H1 (cell line): ENCODE measurements around the gene CST4. TPM values are rescaled to one million over a fixed set of nuclear protein-coding genes. Genes with fewer than 3 reads are reported as not detected.

Source experiments
- CTCF ChIA-PET: fragments of 300-600 bp; sonication (Branson Sonifier 250); formaldehyde crosslinking; loops from one replicate; lab custom pipeline; 2021; ENCODE audit not compliant: partially characterized antibody; lab: Charles Lee
- POLR2A ChIA-PET: fragments of 300-600 bp; sonication (Branson Sonifier 250); formaldehyde crosslinking; loops from one replicate; lab custom pipeline; 2021; ENCODE audit warnings: inconsistent platforms; ENCODE audit not compliant: partially characterized antibody; lab: Charles Lee
- DNase-seq, 2 experiments: peaks; one replicate each; pipeline versions ENCODE4 v3.0.0 to v3.0.0-alpha.2; 2010 to 2022; ENCODE audit warnings: low spot score in 2 of 2, low read depth in 1 of 2, mixed read lengths in 1 of 2
- FAIRE-seq: peaks from 2 replicates; lab custom pipeline; 2011; peaks lifted over from hg19 to GRCh38; lab: Jason Lieb, UNC
- H2AFZ ChIP-seq: 2 replicates; pipeline ENCODE4 v1.8.1; 2012; ENCODE audit warnings: low read length, inconsistent platforms
- H2AK5ac ChIP-seq: 2 replicates; pipeline ENCODE4 v1.6.1; 2013; ENCODE audit warnings: low read depth, low read length
- H2BK120ac ChIP-seq: replicated peaks from 2 replicates; pipeline ENCODE3; 2013; ENCODE audit warnings: low read depth, low read length, inconsistent platforms
- H2BK12ac ChIP-seq: 2 replicates; pipeline ENCODE4 v1.6.1; 2013; ENCODE audit warnings: low read depth, low read length
- H2BK15ac ChIP-seq: 2 replicates; pipeline ENCODE4 v1.6.1; 2013; ENCODE audit warnings: low read length
- H2BK20ac ChIP-seq: 2 replicates; pipeline ENCODE4 v1.6.1; 2013; ENCODE audit warnings: low read length
- H2BK5ac ChIP-seq: 2 replicates; pipeline ENCODE4 v1.6.1; 2013; ENCODE audit warnings: low read depth, low read length
- H3K14ac ChIP-seq: 2 replicates; pipeline ENCODE4 v1.6.1; 2013; ENCODE audit warnings: inconsistent platforms; ENCODE audit not compliant: insufficient read length
- H3K18ac ChIP-seq: 2 replicates; pipeline ENCODE4 v1.6.1; 2013; ENCODE audit warnings: low read length; ENCODE audit errors: extremely low read depth
- H3K23ac ChIP-seq: 2 replicates; pipeline ENCODE4 v1.6.1; 2013; ENCODE audit warnings: inconsistent platforms; ENCODE audit not compliant: insufficient read length
- H3K23me2 ChIP-seq: 2 replicates; pipeline ENCODE4 v1.6.1; 2013; ENCODE audit warnings: low read depth, low read length
- H3K27ac ChIP-seq: 2 replicates; pipeline ENCODE4 v1.6.1; 2011; ENCODE audit warnings: low read depth, low read length, inconsistent platforms
- H3K27me3 ChIP-seq, 4 experiments: replicated peaks in 1 of 4; 1 replicate in 1 of 4; 2 replicates in 3 of 4; pipeline versions ENCODE4 v1.6.1 to v1.8.1; 2011 to 2013; ENCODE audit warnings: low read length in 3 of 4, mild to moderate bottlenecking in 3 of 4, inconsistent platforms in 2 of 4, mixed read lengths in 2 of 4, moderate library complexity in 1 of 4; ENCODE audit not compliant: control insufficient read depth in 3 of 4, insufficient read depth in 3 of 4; ENCODE audit errors: extremely low read depth in 1 of 4
- H3K36me3 ChIP-seq, 4 experiments: 2 replicates each; pipeline versions ENCODE4 v1.6.1 to v1.8.1; 2011 to 2013; ENCODE audit warnings: mild to moderate bottlenecking in 4 of 4, low read length in 3 of 4, moderate library complexity in 2 of 4, control low read depth in 1 of 4, inconsistent platforms in 1 of 4; ENCODE audit not compliant: insufficient read depth in 4 of 4, control insufficient read depth in 2 of 4
- H3K4ac ChIP-seq: replicated peaks from 2 replicates; pipeline ENCODE3; 2013; ENCODE audit warnings: low read length, low read depth, mixed read lengths, inconsistent platforms; ENCODE audit not compliant: insufficient read length
- H3K4me1 ChIP-seq, 4 experiments: replicated peaks in 1 of 4; 1 replicate in 1 of 4; 2 replicates in 3 of 4; pipeline versions ENCODE4 v1.6.1 to v1.8.1; 2011 to 2013; ENCODE audit warnings: low read length in 3 of 4, inconsistent platforms in 2 of 4, mixed read lengths in 1 of 4; ENCODE audit not compliant: insufficient read depth in 4 of 4, control insufficient read depth in 3 of 4
- H3K4me2 ChIP-seq, 2 experiments: 2 replicates each; pipeline versions ENCODE4 v1.6.1 to v1.8.1; 2011 to 2013; ENCODE audit warnings: low read depth in 2 of 2, low read length in 2 of 2, control low read depth in 1 of 2, inconsistent platforms in 1 of 2, mild to moderate bottlenecking in 1 of 2; ENCODE audit not compliant: insufficient read depth in 1 of 2
- H3K4me3 ChIP-seq, 4 experiments: fragments of 200-600, 300-600 bp in 1 of 4; sonication (generic), shearing (Covaris generic), sonication (Bioruptor Twin) in 1 of 4; 2 replicates each; pipeline versions ENCODE4 v1.5.1 to v1.8.1; 2011 to 2016; ENCODE audit warnings: low read length in 4 of 4, low read depth in 3 of 4, control low read depth in 2 of 4, inconsistent platforms in 2 of 4, mild to moderate bottlenecking in 2 of 4, mixed read lengths in 1 of 4, moderate library complexity in 1 of 4; ENCODE audit not compliant: insufficient read depth in 2 of 4; ENCODE audit errors: extremely low read depth in 1 of 4
- H3K56ac ChIP-seq: replicated peaks from 2 replicates; pipeline ENCODE3; 2013; ENCODE audit warnings: low read depth, mild to moderate bottlenecking, mixed read lengths, low read length, inconsistent platforms; ENCODE audit not compliant: insufficient read length
- H3K79me1 ChIP-seq: 2 replicates; pipeline ENCODE4 v1.6.1; 2013; ENCODE audit warnings: low read depth, low read length, control low read depth
- H3K79me2 ChIP-seq, 2 experiments: 2 replicates each; pipeline versions ENCODE4 v1.6.1 to v1.8.1; 2012 to 2013; ENCODE audit warnings: low read length in 2 of 2, mild to moderate bottlenecking in 2 of 2, inconsistent platforms in 1 of 2; ENCODE audit not compliant: insufficient read depth in 2 of 2, control insufficient read depth in 1 of 2
- H3K9ac ChIP-seq, 4 experiments: replicated peaks in 1 of 4; 1 replicate in 1 of 4; 2 replicates in 3 of 4; pipeline versions ENCODE4 v1.6.1 to v1.8.1; 2011 to 2013; ENCODE audit warnings: low read depth in 3 of 4, low read length in 3 of 4, control low read depth in 2 of 4, mild to moderate bottlenecking in 2 of 4, moderate library complexity in 2 of 4, inconsistent platforms in 1 of 4; ENCODE audit errors: extremely low read depth in 1 of 4
- H3K9me3 ChIP-seq, 2 experiments: 2 replicates each; pipeline versions ENCODE4 v1.6.1 to v1.8.1; 2012 to 2013; ENCODE audit warnings: mild to moderate bottlenecking in 2 of 2, moderate library complexity in 2 of 2, control low read depth in 1 of 2, inconsistent platforms in 1 of 2, low read depth in 1 of 2, low read length in 1 of 2, mixed read lengths in 1 of 2; ENCODE audit not compliant: insufficient read depth in 2 of 2
- H4K20me1 ChIP-seq, 2 experiments: replicated peaks in 1 of 2; 2 replicates each; pipeline versions ENCODE3 to v1.8.1; 2011 to 2013; ENCODE audit warnings: inconsistent platforms in 2 of 2, low read length in 2 of 2, mild to moderate bottlenecking in 1 of 2; ENCODE audit not compliant: insufficient read depth in 2 of 2, control insufficient read depth in 1 of 2
- H4K5ac ChIP-seq: 2 replicates; pipeline ENCODE4 v1.6.1; 2013; ENCODE audit warnings: low read length, low read depth, mixed read lengths, inconsistent platforms; ENCODE audit not compliant: insufficient read length
- H4K8ac ChIP-seq: 2 replicates; pipeline ENCODE4 v1.8.0; 2013; ENCODE audit warnings: mild to moderate bottlenecking, moderate library complexity, low read length, inconsistent platforms; ENCODE audit not compliant: insufficient read depth; ENCODE audit errors: extremely low read depth
- H4K91ac ChIP-seq: replicated peaks from 2 replicates; pipeline ENCODE3; 2013; ENCODE audit warnings: low read length, mixed read lengths, inconsistent platforms; ENCODE audit not compliant: insufficient read length
- RAD21 ChIP-seq, 2 experiments: IDR thresholded peaks in 1 of 2; conservative IDR thresholded peaks in 1 of 2; 2 replicates each; pipeline ENCODE4 v1.6.1; 2011; ENCODE audit warnings: low read depth in 2 of 2, low read length in 2 of 2, improper control_type of control experiment in 1 of 2, inconsistent platforms in 1 of 2, mild to moderate bottlenecking in 1 of 2, moderate library complexity in 1 of 2
- TAF1 ChIP-seq: IDR thresholded peaks from 2 replicates; pipeline ENCODE4 v1.6.1; 2011; ENCODE audit warnings: mild to moderate bottlenecking, low read depth, low read length
- WGBS, 2 experiments: shearing (Covaris generic) in 1 of 2; methylation state at CpG; one replicate each; pipeline versions ENCODE4 v1.1.6 to v1.1.7; 2013 to 2015; ENCODE audit warnings: low lambda C conversion rate in 2 of 2, mixed read lengths in 2 of 2, inconsistent platforms in 1 of 2, low coverage in 1 of 2, missing lambda C conversion rate in 1 of 2; ENCODE audit not compliant: insufficient replicate concordance in 2 of 2, insufficient coverage in 1 of 2, insufficient read length in 1 of 2; ENCODE audit errors: extremely low coverage in 1 of 2, missing lambda C conversion rate in 1 of 2; 5-methylcytosine and 5-hydroxymethylcytosine counted together
- polyA plus RNA-seq, 7 experiments: library from polyadenylated mRNA; depleted of rRNA in 3 of 7; stranded (reverse) in 5 of 7; unstranded in 2 of 7; fragments of >200 nt in 5 of 7; fragments of 200-250 nt in 2 of 7; gene quantifications; 1 replicate in 5 of 7; 2 replicates in 1 of 7; 4 replicates in 1 of 7; pipeline versions ENCODE4 v1.2.1 to v1.2.3, GENCODE V29; 2011 to 2013; ENCODE audit warnings: missing spikeins in 2 of 7, mixed read lengths in 2 of 7
- total RNA-seq: library from RNA; stranded (reverse); fragmentation: NEBNext Ultra II Directional; extraction: Animal tissue kit (Norgen Biotek cat#: 25700); gene quantifications from 2 replicates; pipeline ENCODE4 v1.2.1, GENCODE V29; 2021

CST4 gene
- total and polyA plus RNA-seq, 2 of the 8 experiments (the other 6 are each of a cell fraction or from before 2014, with no cell fraction given): not detected

- Histone ChIP-seq H2BK15ac (no peak overlapping the region), H3K27ac (no peak overlapping the region), H3K23me2 (no peaks in the 10 kb centered on the region), H3K56ac (no peak overlapping the region), H2BK12ac (no peak overlapping the region), H2BK5ac (no peak overlapping the region), H3K79me2 (no peaks in the 10 kb centered on the region), H3K18ac (no peak overlapping the region), H2AFZ (no peak overlapping the region), H3K4me2 (no peak overlapping the region), H4K20me1 (no peaks in the 10 kb centered on the region), H2BK120ac (no peak overlapping the region), H3K36me3 (no peaks in the 10 kb centered on the region), H3K14ac (no peak overlapping the region), H4K8ac (no peak overlapping the region), H3K27me3 (no peaks in the 10 kb centered on the region), H3K4me1 (peaks cover 0 to 8% (median 2%) of the 10 kb centered on the region in 4 experiments; a peak in 4 of 7 replicates), H3K9ac (no peak overlapping the region), H3K4me3 (no peak overlapping the region), H3K79me1 (no peaks in the 10 kb centered on the region), H4K91ac (no peak overlapping the region), H4K5ac (no peak overlapping the region), H3K9me3 (no peaks in the 10 kb centered on the region), H3K4ac (no peak overlapping the region), H3K23ac (no peak overlapping the region), H2BK20ac (no peak overlapping the region), H2AK5ac (no peak overlapping the region)
- ChIA-PET CTCF (interaction anchor here (0.6 to 2.3 kb wide), 3 partner anchors 15 to 272 kb away, joined by 3 to 7 read pairs (median 5); no protein-coding TSS in a partner anchor), POLR2A (no interaction called here)
- no peak for FAIRE-seq
- WGBS, 2 experiments: 87% methylated on average over 8 of the region's 8 CpGs; no CpG with 5 or more reads in 1 of the 2 experiments
- DNase-seq: no peak
- TF ChIP-seq RAD21 (IDR thresholded peaks at IDR 0.05 in 1 of 2, conservative IDR thresholded peaks at IDR 0.05 in 1 of 2; ENCODE audit: low read depth in 2 of 2, low read length in 2 of 2): no peak
- no peak for TF ChIP-seq TAF1
Measured at GRCh38 chr20:23690581-23690980, 1.7 kb upstream of the CST4 start.
